ENCODE measurements around the gene KIF15.
A peak's percentile ranks its signal among the peaks of the same experiment; 100 is the strongest.
"Not testable (repeated sequence)": the region's sequence is repeated elsewhere in the genome, so short reads cannot be mapped to it uniquely, and the experiment has no call there.

Gene KIF15

DNA sequence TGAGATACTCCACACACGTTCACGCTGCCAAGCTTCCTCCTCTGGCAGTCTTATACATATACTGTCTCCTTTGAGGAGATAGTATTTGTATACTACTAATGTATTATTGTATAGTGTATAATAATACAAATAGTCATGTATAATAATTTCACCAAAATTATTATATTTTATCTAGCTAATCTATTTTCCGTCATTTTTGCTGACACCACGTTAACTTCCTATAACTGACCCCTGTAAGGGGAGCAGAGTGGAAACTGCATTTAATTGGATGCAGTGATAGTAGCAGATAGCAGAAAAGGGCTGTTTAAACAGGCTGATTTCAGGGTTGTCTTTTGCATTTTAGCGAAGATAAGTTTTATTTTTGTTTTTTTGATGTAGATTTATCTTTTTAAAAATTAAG, 69.6 kb downstream of the KIF15 start:
- Histone ChIP-seq H3K9ac (ENCODE audit: low read length) (no peak overlapping the region), H3K4me3 (ENCODE audit: low read length) (no peak overlapping the region), H3K9me3 (ENCODE audit: control insufficient read depth, low read length) (no peaks in the 10 kb centered on the region), H3K36me3 (ENCODE audit: control insufficient read depth, insufficient read depth, low read length, severe bottlenecking) (no peaks in the 10 kb centered on the region), H3K4me1 (ENCODE audit: control insufficient read depth, insufficient read depth, low read length) (peaks cover under 1% of the 10 kb centered on the region), H3K27me3 (replicated peaks; ENCODE audit: control insufficient read depth, insufficient read depth, low read length) (no peaks in the 10 kb centered on the region)
- DNase-seq (ENCODE audit: low read depth), result no peak

GRCh38 chr3:44832032-44832431, 70.4 kb downstream of the KIF15 start:
- no peak for DNase-seq (ENCODE audit: low read depth)
- H3K36me3 ChIP-seq (ENCODE audit: control insufficient read depth, insufficient read depth, low read length, severe bottlenecking), result no peaks in the 10 kb centered on the region

DNA sequence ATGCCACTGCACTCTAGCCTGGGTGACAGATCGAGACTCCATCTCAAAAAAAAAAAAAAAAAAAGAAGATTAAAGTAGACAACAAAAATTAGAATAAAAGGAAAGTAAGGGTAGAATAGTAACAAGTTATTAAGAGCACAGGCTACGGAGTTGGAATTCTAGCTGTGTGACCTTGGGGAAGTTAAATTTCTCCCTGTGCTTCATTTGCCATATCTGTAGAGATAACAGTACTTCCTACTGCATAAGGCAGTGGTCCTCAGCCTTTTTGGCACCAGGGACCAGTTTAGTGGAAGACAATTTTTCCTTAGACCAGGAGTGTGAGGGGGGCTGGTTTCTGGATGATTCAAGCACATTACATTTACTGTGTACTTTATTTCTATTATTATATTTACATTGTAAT, 71.4 kb downstream of the KIF15 start:
- Histone ChIP-seq H3K36me3 (ENCODE audit: control insufficient read depth, insufficient read depth, low read length, severe bottlenecking) (no peaks in the 10 kb centered on the region), H3K9me3 (ENCODE audit: control insufficient read depth, low read length) (peaks cover 10% of the 10 kb centered on the region), H3K4me3 (ENCODE audit: low read length) (no peak overlapping the region), H3K4me1 (ENCODE audit: control insufficient read depth, insufficient read depth, low read length) (no peaks in the 10 kb centered on the region), H3K27me3 (replicated peaks; ENCODE audit: control insufficient read depth, insufficient read depth, low read length) (no peaks in the 10 kb centered on the region), H3K9ac (ENCODE audit: low read length) (no peak overlapping the region)
- no peak for DNase-seq (ENCODE audit: low read depth)

More at GRCh38 chr3:44832032-44832431, 70.4 kb downstream of the KIF15 start:
- Histone ChIP-seq H3K9me3 (ENCODE audit: control insufficient read depth, low read length) (peaks cover 7% of the 10 kb centered on the region), H3K27me3 (replicated peaks; ENCODE audit: control insufficient read depth, insufficient read depth, low read length) (no peaks in the 10 kb centered on the region), H3K9ac (ENCODE audit: low read length) (no peak overlapping the region), H3K4me3 (ENCODE audit: low read length) (no peak overlapping the region), H3K4me1 (ENCODE audit: control insufficient read depth, insufficient read depth, low read length) (no peaks in the 10 kb centered on the region)

GRCh38 chr3:44833394-44833793, 71.8 kb downstream of the KIF15 start:
- H3K36me3 ChIP-seq (ENCODE audit: control insufficient read depth, insufficient read depth, low read length, severe bottlenecking), result no peaks in the 10 kb centered on the region
- H3K9ac ChIP-seq (ENCODE audit: low read length), result no peak overlapping the region
- DNase-seq (ENCODE audit: low read depth), result no peak
- H3K9me3 ChIP-seq (ENCODE audit: control insufficient read depth, low read length), result peaks cover 10% of the 10 kb centered on the region
- H3K27me3 ChIP-seq (replicated peaks; ENCODE audit: control insufficient read depth, insufficient read depth, low read length), result no peaks in the 10 kb centered on the region
- no peaks in the 10 kb centered on the region for H3K4me1 ChIP-seq (ENCODE audit: control insufficient read depth, insufficient read depth, low read length)
- no peak overlapping the region for H3K4me3 ChIP-seq (ENCODE audit: low read length)

DNA sequence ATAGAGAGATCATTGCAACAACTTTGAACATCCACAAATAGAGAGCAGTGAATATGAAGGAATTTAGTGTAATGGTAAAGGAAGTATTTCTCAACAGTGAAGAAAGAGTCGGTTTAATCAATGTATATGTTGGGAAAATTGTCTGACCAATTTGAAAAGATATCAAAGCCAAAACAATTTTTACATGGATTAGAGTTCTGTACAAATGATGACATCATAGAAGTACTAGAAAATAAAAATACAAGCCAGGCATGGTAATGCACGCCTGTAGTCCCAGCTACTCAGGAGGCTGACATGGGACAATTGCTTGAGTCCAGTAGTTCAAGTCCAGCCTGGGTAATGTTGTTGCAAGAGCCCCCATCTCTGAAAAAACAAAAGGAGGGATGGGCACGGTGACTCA, 74.1 kb downstream of the KIF15 start:
- Histone ChIP-seq H3K9ac (ENCODE audit: low read length) (no peak overlapping the region), H3K4me3 (ENCODE audit: low read length) (no peak overlapping the region), H3K36me3 (ENCODE audit: control insufficient read depth, insufficient read depth, low read length, severe bottlenecking) (no peaks in the 10 kb centered on the region), H3K27me3 (replicated peaks; ENCODE audit: control insufficient read depth, insufficient read depth, low read length) (no peaks in the 10 kb centered on the region), H3K9me3 (ENCODE audit: control insufficient read depth, low read length) (peaks cover 10% of the 10 kb centered on the region), H3K4me1 (ENCODE audit: control insufficient read depth, insufficient read depth, low read length) (no peaks in the 10 kb centered on the region)
- DNase-seq (ENCODE audit: low read depth), result no peak

DNA sequence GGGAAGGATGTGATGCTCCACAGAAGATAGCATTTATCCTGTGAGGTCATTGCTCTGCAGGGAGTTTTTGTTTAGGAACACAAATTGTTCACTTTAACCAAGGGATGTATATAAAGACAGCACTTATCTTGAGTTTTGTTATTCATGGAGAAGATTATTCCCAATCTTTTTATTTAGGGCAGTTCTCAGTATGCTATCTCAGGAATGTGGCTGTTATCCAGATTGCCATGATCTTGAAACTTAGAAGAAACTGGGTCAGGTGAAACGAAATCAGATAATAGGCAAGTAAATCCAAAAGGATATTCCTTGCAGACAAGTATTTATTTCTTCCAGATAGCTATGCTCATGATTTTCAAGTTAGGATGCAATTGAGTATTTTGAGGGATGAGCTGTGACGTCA, 80.8 kb downstream of the KIF15 start:
- DNase-seq (ENCODE audit: low read depth), result no peak
- H3K9ac ChIP-seq (ENCODE audit: low read length), result no peak overlapping the region
- no peaks in the 10 kb centered on the region for H3K9me3 ChIP-seq (ENCODE audit: control insufficient read depth, low read length)
- no peaks in the 10 kb centered on the region for H3K36me3 ChIP-seq (ENCODE audit: control insufficient read depth, insufficient read depth, low read length, severe bottlenecking)
- H3K4me1 ChIP-seq (ENCODE audit: control insufficient read depth, insufficient read depth, low read length), result peaks cover 8% of the 10 kb centered on the region
- no peak overlapping the region for H3K4me3 ChIP-seq (ENCODE audit: low read length)
- H3K27me3 ChIP-seq (replicated peaks; ENCODE audit: control insufficient read depth, insufficient read depth, low read length), result no peaks in the 10 kb centered on the region

DNA sequence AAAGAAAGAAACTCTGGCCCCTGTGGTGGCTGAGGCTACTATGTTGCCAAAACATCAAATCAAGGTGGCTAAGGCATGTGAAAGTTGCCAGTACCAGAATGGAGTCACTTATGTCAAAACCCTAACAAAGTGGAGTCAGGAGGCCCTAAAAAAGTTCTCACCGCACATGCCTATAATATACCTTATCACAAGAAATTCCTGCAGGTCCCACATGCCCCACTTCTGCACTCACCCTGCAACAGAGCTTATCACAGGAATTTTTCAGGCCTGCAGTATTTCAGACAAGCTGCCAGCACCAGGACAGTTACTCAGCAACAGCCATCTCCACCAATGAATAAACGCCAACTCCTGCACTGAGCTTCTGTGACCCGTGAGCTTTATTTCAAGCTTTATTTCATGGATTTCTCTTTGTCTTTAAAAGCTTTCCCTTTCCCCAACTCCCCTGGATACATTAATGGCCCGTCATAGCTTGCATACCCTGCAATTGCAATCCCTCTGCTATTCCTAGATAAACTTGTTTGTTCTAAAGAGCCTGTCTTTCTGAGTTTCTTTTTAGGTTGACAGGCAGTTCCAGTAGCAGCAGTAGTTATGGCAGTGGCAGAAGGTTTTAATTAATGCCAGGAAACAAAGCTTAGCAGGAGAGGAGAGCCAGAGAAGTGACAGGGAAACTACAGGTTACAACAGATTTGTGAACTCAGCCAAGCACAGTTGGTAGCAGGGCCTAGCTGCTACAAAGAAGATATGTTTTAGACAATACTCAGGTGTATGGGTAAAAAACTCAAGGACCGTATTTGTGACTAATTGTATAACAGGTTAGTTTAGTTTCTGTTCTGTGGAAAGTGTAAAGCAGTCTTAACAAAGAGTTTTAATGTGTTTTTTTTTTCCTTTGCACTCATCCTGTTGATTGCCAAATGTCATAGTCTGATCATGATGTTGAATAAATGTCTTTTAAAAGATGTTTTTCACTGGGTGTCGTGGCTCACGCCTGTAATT, 84.2 kb downstream of the KIF15 start:
- Histone ChIP-seq H3K27me3 (replicated peaks; ENCODE audit: control insufficient read depth, insufficient read depth, low read length) (no peaks in the 10 kb centered on the region), H3K4me3 (ENCODE audit: low read length) (no peak overlapping the region), H3K9ac (ENCODE audit: low read length) (no peak overlapping the region), H3K36me3 (ENCODE audit: control insufficient read depth, insufficient read depth, low read length, severe bottlenecking) (no peaks in the 10 kb centered on the region), H3K4me1 (ENCODE audit: control insufficient read depth, insufficient read depth, low read length) (peaks cover 8% of the 10 kb centered on the region), H3K9me3 (ENCODE audit: control insufficient read depth, low read length) (no peaks in the 10 kb centered on the region)
- DNase-seq (ENCODE audit: low read depth), result peak; percentile 66

DNA sequence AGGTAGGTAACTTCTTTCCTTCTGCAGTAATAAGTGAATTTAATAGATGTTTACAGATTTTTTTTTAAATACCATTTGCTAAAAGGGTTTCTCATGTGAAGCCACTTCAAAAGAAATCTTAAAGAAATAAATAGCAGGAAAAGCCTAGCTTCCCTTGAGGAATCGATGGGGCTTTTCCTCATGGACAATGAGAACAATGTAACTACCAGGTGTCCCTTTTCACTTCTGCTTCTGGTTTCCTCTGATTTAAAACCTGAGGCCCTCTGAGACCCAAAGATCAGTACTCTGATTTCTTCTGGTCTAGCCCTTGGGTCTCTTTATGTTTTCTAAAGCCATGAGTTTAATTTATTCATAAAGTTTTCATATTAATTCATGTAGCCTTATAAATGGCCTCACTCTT, 87.0 kb downstream of the KIF15 start:
- Histone ChIP-seq H3K36me3 (ENCODE audit: control insufficient read depth, insufficient read depth, low read length, severe bottlenecking) (no peaks in the 10 kb centered on the region), H3K9ac (ENCODE audit: low read length) (no peak overlapping the region), H3K4me3 (ENCODE audit: low read length) (no peak overlapping the region), H3K4me1 (ENCODE audit: control insufficient read depth, insufficient read depth, low read length) (peaks cover 8% of the 10 kb centered on the region), H3K9me3 (ENCODE audit: control insufficient read depth, low read length) (no peaks in the 10 kb centered on the region), H3K27me3 (replicated peaks; ENCODE audit: control insufficient read depth, insufficient read depth, low read length) (no peaks in the 10 kb centered on the region)
- no peak for DNase-seq (ENCODE audit: low read depth)

DNA sequence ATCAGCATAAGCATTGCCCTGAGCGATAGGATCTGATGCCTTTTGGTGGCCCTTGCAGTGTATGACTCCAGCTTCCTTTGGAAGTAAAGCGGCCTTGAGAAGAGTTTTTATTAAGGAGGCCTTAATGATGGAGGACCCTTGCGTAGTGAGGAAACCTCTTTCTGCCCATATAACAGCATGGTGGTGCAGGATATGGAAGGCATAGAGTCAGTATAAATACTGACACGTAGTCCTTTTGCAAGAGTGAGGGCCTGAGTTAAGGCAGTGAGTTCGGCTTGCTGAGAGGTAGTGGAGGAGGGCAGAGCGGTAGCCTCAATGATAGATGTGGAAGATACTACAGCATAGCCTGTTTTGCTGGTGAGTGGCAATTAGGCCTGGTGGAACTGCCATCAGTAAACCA, 95.1 kb downstream of the KIF15 start:
- not testable (repeated sequence) for H3K36me3 ChIP-seq (ENCODE audit: control insufficient read depth, insufficient read depth, low read length, severe bottlenecking)

DNA sequence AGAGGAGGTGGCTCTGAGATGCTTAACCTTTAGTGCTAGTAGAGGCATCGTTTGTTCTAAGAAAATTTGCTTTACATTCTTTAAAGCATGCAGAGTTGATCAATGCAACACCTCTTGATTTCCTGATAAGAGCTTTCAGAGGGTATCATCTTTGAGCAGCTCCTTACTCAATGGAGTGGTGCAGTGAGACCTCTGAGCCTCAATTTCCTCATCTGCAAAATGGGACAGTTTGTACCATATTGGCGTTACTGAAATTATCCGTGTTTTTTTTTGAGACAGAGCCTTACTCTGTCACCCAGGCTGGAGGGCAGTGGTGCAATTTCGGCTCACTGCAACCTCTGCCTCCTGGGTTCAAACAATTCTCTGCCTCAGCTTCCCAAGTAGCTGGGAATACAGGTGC, 98.5 kb downstream of the KIF15 start:
- no peaks in the 10 kb centered on the region for H3K36me3 ChIP-seq (ENCODE audit: control insufficient read depth, insufficient read depth, low read length, severe bottlenecking)
- DNase-seq (ENCODE audit: low read depth), result no peak

More for the DNA sequence above, 95.1 kb downstream of the KIF15 start:
- not testable (repeated sequence) for H3K9me3 ChIP-seq (ENCODE audit: control insufficient read depth, low read length); DNase-seq (ENCODE audit: low read depth); H3K4me3 ChIP-seq (ENCODE audit: low read length); H3K27me3 ChIP-seq (replicated peaks; ENCODE audit: control insufficient read depth, insufficient read depth, low read length); H3K4me1 ChIP-seq (ENCODE audit: control insufficient read depth, insufficient read depth, low read length); H3K9ac ChIP-seq (ENCODE audit: low read length)

DNA sequence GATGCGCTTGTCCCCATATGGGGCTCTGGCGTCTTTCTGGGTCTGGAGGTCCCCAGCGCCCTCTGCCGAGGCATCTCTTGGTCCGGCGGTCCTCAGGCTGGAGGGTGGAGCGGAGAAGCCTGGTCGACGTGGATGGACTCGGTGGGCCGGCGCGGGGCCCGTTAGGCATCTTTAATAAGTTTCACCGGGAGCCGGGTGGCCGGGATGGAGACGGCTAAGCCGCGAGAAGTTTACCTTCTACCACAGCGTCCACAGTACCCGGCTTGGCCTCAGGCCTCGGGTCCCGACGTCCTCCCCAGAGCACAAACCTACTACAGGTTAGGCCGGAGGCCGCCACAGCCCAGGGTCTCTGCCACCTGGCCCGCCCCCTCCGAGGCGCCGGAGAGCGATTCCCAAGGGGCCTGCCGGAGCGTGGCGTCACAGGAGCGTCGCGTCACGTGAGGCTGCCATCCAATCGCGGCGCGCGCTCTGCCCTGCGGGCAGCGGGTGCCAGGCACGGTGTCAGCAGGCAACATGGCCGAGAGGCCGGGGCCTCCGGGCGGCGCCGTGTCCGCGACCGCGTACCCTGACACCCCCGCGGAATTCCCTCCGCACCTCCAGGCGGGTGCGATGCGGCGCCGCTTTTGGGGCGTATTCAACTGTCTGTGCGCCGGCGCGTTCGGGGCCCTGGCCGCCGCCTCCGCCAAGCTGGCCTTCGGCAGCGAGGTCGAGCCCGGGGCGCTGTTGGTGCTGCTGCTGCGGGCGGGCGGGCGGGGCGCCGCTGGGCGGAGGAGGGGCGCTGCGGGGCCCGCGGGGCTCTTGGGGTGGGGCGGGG, 100.0 kb downstream of the KIF15 start, which contains the start of gene TMEM42:
TSS of gene TMEM42 (plus strand) at position 501 of the 814 bp plus-strand sequence. CDS start at position 514, 13 bp downstream.
- Histone ChIP-seq H3K36me3 (ENCODE audit: control insufficient read depth, insufficient read depth, low read length, severe bottlenecking) (no peaks in the 10 kb centered on the region), H3K9ac (ENCODE audit: low read length) (peak within 1 kb of the TSS; percentile 84), H3K9me3 (ENCODE audit: control insufficient read depth, low read length) (no peaks in the 10 kb centered on the region), H3K27me3 (replicated peaks; ENCODE audit: control insufficient read depth, insufficient read depth, low read length) (no peaks in the 10 kb centered on the region), H3K4me1 (ENCODE audit: control insufficient read depth, insufficient read depth, low read length) (peaks cover 7% of the 10 kb centered on the region), H3K4me3 (ENCODE audit: low read length) (peak within 1 kb of the TSS; percentile 89)
- DNase-seq (ENCODE audit: low read depth), result peak; percentile 96

More for the DNA sequence above, 98.5 kb downstream of the KIF15 start:
- Histone ChIP-seq H3K9me3 (ENCODE audit: control insufficient read depth, low read length) (no peaks in the 10 kb centered on the region), H3K4me1 (ENCODE audit: control insufficient read depth, insufficient read depth, low read length) (peaks cover 7% of the 10 kb centered on the region), H3K27me3 (replicated peaks; ENCODE audit: control insufficient read depth, insufficient read depth, low read length) (no peaks in the 10 kb centered on the region), H3K4me3 (ENCODE audit: low read length) (no peak overlapping the region), H3K9ac (ENCODE audit: low read length) (no peak overlapping the region)

All from adipocyte (in vitro differentiated cells).